GM19397 (cell line): ENCODE measurements around the gene TNFRSF8.

ENCODE experiments used
- ATAC-seq: cut with Tn5 transposase; IDR thresholded peaks from one replicate; pipeline ENCODE4 v1.9.1; 2021; ENCODE audit warnings: mild to moderate bottlenecking, moderate library complexity; ENCODE audit not compliant: unreplicated experiment

TNFRSF8 gene

DNA sequence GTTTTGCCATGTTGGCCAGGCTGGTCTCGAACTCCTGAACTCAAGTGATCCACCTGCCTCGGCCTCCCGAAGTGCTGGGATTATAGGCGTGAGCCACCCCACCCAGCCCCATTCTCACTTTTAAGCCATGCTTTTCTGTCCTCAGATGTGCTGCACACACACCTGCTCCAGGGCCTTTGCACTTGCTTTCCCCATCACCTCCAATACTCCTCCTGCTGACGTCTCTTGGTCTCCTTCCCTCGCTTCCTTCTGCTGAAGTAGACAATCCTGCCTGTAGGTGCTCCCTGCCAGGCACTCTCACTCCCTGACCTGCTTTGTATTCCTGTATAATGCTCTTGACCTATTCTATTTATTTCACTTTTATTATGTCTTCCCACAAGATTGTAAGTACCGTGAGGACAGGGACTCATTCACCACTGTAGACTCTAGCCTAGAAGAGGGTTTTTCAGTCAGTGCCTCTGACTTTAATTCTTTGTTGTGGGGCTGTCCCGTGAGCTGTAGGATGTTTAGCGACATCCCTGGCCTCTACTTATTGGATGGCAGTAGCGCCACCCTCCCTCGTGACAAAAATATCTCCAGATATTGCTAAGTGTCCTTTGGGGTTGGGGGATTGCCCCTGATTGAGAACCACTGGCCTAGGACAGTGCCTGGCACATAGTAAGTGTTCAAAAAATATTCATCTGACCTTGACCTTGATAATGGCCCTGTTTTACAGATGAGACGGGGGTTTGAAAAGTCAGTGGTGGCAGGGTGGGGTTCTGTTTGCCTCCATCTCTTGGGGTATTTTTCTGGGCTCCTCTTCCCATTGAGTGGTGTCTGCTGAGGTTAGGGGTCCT, 108.3 kb downstream of the TNFRSF8 start:
- ATAC-seq, result no peak

DNA sequence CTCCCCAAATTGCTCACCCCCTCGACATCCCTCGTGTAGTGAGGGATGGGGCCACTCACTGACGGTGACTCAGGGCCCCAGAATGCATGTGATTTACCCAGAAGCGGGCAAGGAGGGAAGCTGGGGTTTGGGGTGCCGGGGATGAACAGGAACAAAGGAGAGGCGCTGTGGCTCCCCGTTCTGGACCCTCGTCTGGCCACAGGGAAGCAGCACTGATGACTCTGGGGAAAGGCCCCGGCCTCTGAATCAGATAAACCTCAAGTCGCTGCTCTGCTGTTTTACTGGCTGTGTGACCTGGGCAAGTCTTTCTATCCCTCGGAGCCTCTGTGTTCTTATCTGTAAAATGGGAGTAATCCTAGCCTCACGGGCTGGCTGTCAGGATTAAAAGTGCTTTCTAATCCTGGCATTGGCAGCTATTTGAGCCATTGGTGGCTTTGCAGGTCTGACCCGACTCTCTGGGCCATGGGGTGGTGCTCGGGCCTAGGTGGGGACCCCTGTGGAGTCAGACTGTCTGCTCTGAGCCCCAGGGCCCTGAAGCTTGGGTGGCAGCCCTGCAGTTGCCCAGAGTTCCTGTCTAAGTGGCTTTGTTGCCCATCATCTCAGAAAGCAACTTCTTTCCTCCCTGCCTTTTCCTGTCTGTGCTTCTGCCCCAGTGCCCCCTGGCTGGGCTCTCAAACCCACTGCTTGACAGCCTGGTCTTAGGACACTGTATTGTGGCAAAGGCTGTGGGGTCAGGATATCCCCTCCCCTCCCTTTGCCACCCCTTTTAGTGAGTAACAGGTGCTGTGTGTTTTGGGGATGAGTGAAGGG, 109.1 kb downstream of the TNFRSF8 start:
- ATAC-seq, result no peak

DNA sequence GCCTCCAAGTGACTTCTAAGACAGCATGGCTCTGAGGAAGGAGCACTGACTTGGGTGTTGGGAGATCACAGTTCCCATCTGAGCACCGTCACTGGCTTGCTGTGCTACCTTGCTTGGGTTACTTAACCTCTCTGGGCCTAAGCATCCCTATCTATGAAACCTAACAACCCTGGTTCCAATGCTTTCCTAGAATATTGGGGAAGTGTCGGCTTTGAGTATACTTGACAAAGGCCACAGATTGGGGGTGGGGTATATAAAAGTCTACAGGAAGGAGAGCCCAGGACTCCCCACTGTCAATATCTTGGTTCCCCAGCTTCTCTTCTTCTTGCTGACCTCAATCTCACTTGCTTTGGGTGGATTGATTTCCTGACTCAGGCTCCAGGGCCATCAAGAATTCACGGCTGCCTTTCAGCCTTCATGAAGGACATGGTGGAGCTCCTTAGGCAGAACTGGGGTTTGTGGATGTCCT, 110.0 kb downstream of the TNFRSF8 start:
- no peak for ATAC-seq

DNA sequence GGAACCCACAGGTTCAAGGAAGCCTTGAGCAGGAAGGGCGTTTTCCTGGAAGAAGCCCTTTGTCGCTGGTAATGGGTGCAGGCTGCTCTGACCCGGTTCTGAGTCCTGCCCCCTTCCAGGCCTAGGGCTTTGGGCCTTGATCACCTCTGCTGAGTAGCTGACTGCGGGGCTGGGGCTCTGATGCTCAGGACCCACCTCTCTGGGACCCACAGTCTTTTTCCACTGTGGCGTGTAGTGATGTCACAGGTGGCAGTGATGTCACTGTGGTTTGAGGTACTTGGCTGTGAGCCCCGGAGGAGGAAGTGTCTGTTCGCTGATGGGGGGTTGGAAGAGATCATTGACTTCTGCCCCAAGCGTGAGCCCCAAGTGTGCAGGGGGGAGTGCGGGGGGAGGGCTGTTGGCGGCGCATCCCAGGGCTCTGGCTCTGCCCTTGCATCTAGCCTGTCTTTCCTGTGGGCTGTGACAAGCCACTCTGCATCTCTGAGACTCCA, 110.6 kb downstream of the TNFRSF8 start:
- ATAC-seq, result no peak

DNA sequence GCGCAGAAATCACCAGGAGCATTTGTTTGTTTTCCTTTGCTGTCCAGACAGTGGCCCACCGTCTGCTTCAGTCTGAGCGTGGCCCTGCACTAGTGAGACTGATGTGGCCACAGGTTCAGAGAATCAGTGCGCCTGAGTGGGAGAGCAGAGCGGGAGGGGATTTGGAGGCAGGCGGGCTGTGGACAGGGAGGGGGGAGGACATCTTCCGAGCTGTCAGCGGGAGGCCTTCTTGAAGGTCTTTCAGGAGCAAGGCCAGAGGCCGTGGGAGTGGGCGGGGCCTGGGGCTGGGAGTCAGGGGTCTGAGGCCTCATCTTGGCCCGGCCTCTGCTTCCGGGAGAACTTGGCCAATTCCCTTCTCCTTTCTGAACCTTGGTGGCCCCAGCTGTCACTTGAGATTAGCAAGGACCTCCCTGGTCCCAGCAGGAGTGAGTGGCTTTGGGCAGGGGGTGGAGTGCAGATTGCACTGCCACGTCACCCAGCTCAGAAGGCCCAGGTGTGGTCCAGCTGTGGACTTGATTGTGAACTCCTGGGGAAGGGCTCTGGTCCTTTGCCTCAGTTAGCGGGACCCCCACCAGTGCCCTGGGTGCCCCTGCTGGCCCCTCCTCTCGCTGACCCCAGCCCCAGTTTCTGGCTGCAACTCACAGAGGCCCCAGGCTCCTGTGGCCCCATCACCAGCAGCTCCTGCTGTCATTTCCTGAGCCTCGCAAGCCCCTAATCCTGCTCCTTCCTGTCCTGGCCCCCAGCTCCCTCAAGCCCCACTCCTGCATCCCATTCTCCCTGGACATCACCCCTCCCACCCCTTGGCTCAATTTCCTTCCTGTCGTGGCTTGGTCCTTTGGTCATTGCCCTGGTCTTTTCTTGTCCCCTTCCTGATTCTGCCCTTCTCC, 112.1 kb downstream of the TNFRSF8 start:
- ATAC-seq, result no peak

DNA sequence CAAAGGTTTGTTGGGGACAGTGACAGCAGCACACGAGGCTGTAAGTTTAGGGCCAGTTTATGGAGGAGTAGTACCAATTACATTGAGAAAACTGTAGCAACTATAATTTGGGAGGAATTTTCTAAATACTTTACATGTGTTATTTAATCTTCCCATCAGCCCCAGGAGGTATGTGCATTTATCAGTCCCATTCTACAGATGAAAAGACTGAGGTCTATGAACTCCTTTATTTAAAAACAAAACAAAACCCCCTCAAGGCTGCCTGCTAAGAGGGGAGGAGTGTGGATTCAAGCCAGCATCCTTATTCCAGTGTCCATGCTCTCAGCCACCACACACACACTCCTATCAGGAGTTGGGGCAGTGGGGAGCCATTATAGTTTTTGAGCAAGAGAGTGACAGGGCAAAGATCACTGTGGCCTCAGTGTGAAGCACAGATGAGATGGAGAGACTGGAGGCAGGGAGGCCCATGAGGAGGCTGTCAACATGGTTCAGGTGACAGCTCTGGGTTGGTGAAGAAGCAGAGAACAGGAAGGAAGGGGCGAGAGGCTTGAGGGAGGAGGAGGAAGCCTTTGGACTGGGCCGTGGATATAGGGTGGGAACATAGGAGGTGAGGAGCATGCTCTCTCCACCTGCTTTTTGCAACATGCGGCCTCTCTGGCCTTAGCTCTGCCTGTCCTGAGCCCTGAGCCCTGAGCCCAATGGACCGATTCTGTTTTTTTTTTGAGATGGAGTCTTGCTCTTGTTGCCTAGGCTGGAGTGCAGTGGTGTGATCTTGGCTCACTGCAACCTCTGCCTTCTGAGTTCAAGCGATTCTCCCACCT, 113.4 kb downstream of the TNFRSF8 start:
- no peak for ATAC-seq

DNA sequence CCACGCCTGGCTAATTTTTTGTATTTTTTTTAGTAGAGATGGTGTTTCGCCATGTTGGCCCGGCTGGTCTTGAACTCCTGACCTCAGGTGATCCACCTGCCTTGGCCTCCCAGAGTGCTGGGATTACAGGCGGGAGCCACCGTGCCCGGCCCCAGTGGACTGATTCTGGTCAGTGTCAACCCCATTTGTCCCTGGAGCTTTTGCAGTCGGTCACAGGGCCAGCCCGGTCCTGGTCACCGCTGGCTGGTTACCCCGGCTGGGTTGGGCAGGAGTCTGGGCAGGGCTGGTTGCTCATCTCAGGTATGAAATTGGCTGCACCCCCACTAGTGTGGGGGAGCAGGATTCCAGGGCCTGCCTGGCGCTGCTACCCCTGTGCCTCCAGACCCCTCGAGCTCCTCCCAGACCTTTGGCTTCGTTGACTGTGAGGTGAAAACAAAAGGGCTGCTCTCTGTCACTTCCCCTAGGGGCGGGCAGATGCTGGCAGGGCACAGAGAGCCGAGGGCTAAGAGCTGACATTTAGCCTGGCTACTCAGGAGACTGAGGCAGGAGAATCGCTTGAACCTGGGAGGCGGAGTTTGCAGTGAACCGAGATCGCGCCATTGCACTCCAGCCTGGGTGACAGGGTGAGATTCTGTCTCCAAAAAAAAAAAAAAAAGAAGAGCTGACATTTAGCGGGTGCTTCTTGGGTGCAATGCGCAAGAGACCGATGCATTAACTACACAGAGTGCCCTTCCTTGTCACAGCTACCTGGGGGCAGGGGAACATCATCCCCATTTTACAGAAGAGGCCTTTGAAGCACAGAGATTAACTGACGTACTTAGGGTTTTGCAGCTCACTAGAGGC, 114.3 kb downstream of the TNFRSF8 start:
- no peak for ATAC-seq

DNA sequence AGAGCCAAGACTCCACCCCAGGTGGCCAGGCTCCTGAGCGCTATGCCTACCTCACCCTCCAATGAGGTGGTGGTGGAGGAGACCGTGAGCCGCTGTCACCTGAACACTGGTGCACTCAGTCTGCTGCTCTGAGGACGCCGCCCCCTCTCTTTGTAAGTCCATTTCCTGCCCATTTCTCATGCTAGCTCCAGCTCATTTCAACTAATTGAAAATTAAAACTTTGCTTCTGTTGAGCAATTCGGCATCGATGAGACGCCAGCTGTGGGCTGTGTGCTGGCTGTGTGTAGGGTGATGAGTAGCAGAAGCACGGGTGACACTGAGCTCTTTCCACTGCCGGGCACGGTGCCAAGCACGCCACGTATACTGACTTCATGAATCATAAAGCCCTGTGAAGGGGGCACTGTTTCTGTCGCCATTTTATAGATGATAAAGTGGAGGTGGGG, 114.9 kb downstream of the TNFRSF8 start:
- no peak for ATAC-seq

DNA sequence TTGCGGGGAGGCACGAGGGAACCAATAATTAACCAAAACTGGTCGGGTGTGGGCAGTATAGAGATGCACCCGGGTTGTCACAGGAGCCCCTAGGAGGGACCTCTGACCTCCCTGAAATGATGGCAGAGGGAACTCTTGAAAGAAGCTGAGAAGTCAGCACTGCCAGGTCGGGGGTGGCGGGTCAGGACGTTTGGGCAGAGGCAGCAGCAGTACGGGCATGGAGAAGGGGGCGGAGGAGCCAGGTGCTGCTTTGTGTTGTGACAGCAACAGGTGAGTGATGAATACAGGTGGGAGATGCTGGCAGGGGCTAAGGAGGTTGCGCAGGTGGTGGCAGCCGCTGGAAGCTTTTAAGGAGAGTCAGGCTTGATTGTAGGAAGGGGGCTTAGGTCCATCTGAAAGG, 115.4 kb downstream of the TNFRSF8 start:
- ATAC-seq, result no peak

DNA sequence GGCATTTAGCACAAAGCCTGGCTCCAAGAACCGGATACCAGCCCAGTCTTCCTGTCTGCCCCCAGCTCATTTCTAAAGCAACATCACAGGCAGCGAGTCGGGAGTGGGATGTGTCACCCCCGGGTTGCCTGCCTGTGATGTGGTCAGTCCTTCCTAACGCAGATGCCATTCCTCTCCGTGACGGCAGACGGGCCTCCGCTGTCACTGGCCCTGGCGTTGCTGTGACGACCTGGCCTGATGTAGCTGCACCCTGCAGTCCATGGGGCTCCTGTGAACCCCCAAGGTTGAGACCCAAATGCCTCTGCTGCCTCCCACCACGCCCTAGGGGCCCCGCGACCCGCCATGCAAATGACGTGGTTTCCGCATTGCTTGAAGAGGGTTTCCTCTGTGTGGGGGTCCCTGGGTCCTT, 116.0 kb downstream of the TNFRSF8 start:
- ATAC-seq, result no peak

DNA sequence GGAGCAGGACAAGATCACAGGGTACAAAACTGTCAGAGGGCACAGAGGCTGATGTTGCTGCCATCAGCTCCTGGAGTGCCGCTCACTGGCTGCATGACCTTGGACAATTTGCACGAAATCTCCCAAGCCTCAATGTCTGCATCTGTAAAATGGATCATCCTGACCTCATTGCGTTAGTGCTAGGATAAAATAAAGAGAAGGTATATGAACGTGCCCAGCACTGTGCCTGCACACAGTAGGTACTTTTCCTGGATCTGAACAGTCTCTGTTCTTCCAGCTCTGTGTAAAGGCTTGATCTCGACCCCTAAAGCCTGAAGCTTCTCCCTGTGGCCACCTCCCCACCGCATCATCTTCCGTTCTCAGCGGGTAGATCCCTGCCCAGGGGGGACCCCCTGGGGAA, 116.6 kb downstream of the TNFRSF8 start:
- no peak for ATAC-seq

DNA sequence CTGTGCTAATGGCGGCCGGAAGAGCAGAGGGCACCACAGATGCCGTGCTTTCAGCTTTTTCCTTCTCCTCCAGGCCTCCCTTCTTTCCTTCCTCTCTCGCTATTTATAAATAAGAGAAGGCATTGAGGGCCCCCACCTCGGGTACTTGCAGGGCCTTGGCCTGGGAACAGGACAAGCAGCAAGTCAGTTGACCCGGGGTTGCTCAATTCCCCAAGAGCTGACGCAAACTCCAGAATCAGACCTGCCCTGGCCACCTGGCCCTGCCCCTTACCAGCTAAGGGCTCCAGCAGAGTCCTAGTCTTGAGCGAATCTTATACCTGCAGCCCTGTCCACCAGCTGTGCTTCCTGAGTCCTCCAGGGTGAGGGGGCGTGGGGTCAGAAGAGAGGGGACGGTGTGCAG, 117.2 kb downstream of the TNFRSF8 start:
- ATAC-seq, result no peak

DNA sequence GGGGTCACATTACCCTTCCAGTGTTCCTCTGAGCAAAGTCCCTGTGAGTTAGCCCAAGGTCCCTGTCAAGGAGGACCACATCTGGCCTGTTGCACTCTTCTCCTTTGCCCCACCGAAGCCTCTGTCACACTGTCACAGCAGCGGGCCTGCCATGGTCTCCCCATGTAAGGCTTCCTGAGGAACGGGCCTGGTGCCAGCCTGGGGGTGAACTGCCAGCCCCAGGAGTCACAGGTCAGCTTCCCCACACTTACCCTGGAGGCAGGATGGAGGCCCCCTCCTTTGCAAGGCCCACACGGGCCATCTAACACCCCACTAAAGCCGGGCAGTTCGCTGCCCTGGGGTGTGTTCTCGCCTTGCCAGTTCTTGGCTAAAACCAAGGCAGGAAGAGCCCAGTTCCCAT, 117.8 kb downstream of the TNFRSF8 start:
- no peak for ATAC-seq

DNA sequence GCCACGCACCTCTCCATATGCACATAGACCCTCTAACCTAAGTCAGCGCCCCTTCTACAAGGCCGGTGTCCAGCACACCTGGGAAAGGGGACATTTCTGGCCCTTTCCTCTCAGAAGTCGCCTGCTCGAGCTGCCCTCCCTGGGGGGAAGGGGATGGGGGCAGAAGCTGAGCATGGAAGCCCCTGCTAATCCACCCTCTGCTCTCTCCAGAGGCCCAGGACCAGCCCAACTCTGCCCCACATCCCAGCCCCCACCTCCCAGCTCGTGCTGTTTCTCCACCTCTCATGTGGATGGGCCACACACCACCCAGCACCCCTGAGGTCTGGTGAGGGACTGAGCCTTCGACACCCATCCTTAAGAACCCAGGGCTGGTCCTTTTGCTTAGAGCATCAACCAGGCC, 118.5 kb downstream of the TNFRSF8 start:
- no peak for ATAC-seq

DNA sequence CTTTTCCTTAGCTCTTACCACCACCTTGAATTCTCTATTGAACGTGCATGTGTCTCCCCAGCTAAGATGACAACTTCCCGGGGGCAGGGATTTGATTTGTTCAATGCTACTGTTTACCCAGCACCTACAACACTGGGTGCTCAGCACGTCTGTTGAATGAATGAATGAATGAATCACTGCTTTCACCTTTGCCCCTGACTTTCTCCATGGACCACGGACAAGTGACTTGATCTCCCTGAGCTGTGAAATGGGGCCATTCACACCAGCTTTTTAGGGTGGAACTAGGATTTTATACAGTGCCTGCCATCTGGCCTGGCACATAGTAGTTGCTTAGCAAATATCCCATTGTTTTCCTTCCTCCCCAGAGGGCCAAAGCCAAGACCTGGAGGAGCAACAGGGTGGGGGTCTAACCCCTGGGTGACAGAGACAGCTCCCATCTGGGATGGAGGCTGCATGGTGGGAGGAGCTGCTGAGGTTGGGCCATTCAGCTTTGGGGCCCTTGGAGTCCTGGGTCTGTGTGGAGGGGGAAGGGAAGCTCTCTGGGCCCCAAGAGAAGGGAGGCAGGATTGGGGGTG, 119.4 kb downstream of the TNFRSF8 start:
- ATAC-seq, result no peak

DNA sequence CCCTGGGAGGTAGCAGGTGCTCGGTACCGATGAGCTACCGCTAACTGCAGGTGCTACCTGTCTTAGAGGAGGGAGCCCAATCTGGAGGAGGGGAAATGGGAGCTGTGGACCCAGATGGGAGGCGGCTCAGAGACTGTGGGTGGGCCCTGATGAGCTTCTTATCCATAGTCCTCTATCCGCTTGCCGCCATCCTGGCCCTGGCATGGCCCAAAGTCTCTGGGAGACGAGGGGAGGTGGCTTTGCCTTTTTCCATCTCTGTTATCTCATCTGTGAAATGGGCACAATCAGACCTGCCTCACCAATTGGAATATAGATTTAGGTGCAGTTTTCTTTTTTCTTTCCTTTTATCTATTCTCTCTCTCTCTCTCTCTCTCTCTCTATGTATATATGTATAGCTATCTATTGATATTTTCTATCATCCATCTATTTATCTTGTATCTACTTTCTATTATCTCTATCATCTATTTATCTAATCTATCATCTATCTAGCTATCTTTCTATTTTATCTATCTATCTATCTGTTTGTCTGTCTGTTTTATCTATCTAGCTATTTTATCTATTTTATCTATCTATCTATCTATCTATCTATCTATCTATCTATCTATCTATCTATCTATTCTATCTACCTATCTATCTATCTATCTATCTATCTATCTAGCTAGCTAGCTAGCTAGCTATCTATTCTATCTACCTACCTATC, 120.1 kb downstream of the TNFRSF8 start:
- ATAC-seq, result no peak

DNA sequence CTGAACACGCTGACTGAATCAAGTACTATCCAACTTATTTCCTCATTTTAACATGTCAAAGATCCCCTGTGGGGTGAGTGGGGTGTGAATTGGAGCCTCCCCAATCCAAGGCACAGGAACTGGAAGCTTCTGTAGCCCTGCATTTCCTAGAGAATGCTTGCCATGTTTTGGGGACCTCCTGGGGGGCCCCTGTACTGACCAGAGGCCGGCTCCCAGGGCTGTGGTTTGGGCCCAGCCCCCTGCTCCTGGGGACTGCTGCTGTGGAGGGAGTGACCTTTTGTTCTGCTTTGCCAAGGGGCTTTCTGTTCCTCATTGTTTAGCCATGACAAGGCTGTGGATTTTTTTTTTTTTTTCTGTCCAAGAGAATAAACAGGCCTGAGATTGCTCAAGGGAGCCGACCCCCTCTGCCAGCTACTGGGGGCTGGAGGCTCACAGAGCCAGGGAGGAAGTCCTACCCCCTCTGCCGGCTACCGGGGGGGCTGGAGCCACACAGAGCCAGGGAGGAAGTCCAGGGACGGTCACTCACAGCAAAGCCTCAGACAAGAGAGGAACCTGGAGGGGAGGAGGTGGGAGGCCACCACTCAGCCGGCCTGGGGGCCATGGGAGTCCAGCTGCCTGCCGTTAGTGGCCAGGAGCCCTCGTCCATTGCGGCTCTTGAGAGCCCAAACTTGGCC, 121.0 kb downstream of the TNFRSF8 start:
- no peak for ATAC-seq
